K562 (cell line): ENCODE data around the gene ZNF541. TPM values are rescaled to one million over a fixed set of nuclear protein-coding genes. Genes with fewer than 3 reads are reported as not detected.

ENCODE experiments used
- ATAC-seq: fragments of 200-7000 bp; cut with Tn5 transposase; 3 replicates; pipeline ENCODE4 v1.9.1; 2020; ENCODE audit warnings: moderate library complexity
- BruUV-seq: library from RNA; stranded (reverse); fragments of 400-500 nt; replicated peaks from 2 replicates; lab custom pipeline; 2021; lab: Mats Ljungman, UMichigan
- CTCF ChIA-PET: fragments of 300-600 bp; formaldehyde crosslinking; extraction: SDS; loops from one replicate; lab custom pipeline; 2021; ENCODE audit warnings: low intra/inter-chr PET ratio; lab: Yijun Ruan, JAX
- POLR2A ChIA-PET: fragments of 300-600, 350-650 bp; sonication (Branson Sonifier 250); formaldehyde crosslinking; extraction: SDS; loops from one replicate; lab custom pipeline; 2021; ENCODE audit warnings: antibody characterized with exemption, inconsistent platforms; lab: Yijun Ruan, JAX
- DNase-seq, 4 experiments: peaks; one replicate each; pipeline versions ENCODE4 v3.0.0 to v3.0.0-alpha.2; 2011 to 2018; ENCODE audit warnings: low spot score in 3 of 4, mixed read lengths in 3 of 4; ENCODE audit errors: extremely low read depth in 1 of 4
- FAIRE-seq: peaks from 2 replicates; lab custom pipeline; 2011; peaks lifted over from hg19 to GRCh38; lab: Jason Lieb, UNC
- H2AFZ ChIP-seq: 2 replicates; pipeline ENCODE4 v1.6.0; 2011; ENCODE audit warnings: low read depth, low read length, control low read depth, inconsistent platforms
- H3K27ac ChIP-seq: fragments of 200-600 bp; 3 replicates; pipeline ENCODE4 v1.8.0; 2011; ENCODE audit warnings: low read depth, mild to moderate bottlenecking, control low read depth, inconsistent platforms, low read length, moderate library complexity, mixed read lengths; ENCODE audit errors: extremely low read depth
- H3K27me3 ChIP-seq, 2 experiments: fragments of 300-600 bp in 1 of 2; 2 replicates in 1 of 2; 3 replicates in 1 of 2; pipeline versions ENCODE4 v1.6.0 to v1.8.0; 2011; ENCODE audit warnings: inconsistent platforms in 2 of 2, low read length in 2 of 2, mild to moderate bottlenecking in 1 of 2, mixed read lengths in 1 of 2, moderate library complexity in 1 of 2; ENCODE audit not compliant: control insufficient read depth in 2 of 2, insufficient read depth in 2 of 2
- H3K36me3 ChIP-seq: fragments of 300-600 bp; 3 replicates; pipeline ENCODE4 v1.8.0; 2011; ENCODE audit warnings: mild to moderate bottlenecking, low read length, inconsistent platforms; ENCODE audit not compliant: control insufficient read depth, insufficient read depth
- H3K4me1 ChIP-seq, 2 experiments: fragments of 200-600 bp in 1 of 2; replicated peaks in 1 of 2; 2 replicates in 1 of 2; 3 replicates in 1 of 2; pipeline versions ENCODE4 v1.5.1 to v1.8.0; 2011; ENCODE audit warnings: inconsistent platforms in 2 of 2, low read length in 2 of 2, mild to moderate bottlenecking in 1 of 2, mixed read lengths in 1 of 2, moderate library complexity in 1 of 2; ENCODE audit not compliant: control insufficient read depth in 2 of 2, insufficient read depth in 2 of 2
- H3K4me2 ChIP-seq: 2 replicates; pipeline ENCODE4 v1.6.1; 2011; ENCODE audit warnings: low read length, control low read depth, inconsistent platforms, mixed read lengths; ENCODE audit not compliant: insufficient read depth
- H3K4me3 ChIP-seq: fragments of 200-600 bp; sonication (generic), shearing (Covaris generic); 2 replicates; pipeline ENCODE4 v1.5.1; 2016; ENCODE audit warnings: control low read depth, inconsistent platforms
- H3K79me2 ChIP-seq: fragments of 200-600 bp; 3 replicates; pipeline ENCODE4 v1.8.0; 2011; ENCODE audit warnings: low read length, inconsistent platforms; ENCODE audit not compliant: control insufficient read depth, insufficient read depth
- H3K9ac ChIP-seq, 2 experiments: 2 replicates each; pipeline versions ENCODE4 v1.6.0 to v1.6.1; 2011; ENCODE audit warnings: low read depth in 2 of 2, low read length in 2 of 2, control low read depth in 1 of 2, inconsistent platforms in 1 of 2, mild to moderate bottlenecking in 1 of 2, mixed read lengths in 1 of 2; ENCODE audit not compliant: insufficient read depth in 1 of 2
- H3K9me1 ChIP-seq: one replicate; pipeline ENCODE4 v1.6.0; 2011; ENCODE audit warnings: inconsistent platforms, mild to moderate bottlenecking, low read length, moderate library complexity; ENCODE audit not compliant: control insufficient read depth, insufficient read depth
- H3K9me3 ChIP-seq: replicated peaks from 2 replicates; pipeline ENCODE4 v1.5.1; 2011; ENCODE audit warnings: low read depth, low read length, inconsistent platforms; ENCODE audit not compliant: control insufficient read depth, insufficient read depth
- H4K20me1 ChIP-seq: replicated peaks from 2 replicates; pipeline ENCODE4 v1.6.1; 2011; ENCODE audit warnings: low read length, inconsistent platforms, mixed read lengths; ENCODE audit not compliant: control insufficient read depth, insufficient read depth
- EP400 ChIP-seq: fragments of 450-650 bp; IDR thresholded peaks from 2 replicates; pipeline ENCODE4 v1.6.1; 2017; ENCODE audit warnings: antibody characterized with exemption, mild to moderate bottlenecking, moderate library complexity
- YY1 ChIP-seq, 3 experiments: IDR thresholded peaks; 2 replicates each; pipeline ENCODE4 v1.6.1; 2011; ENCODE audit warnings: low read length in 2 of 3, mild to moderate bottlenecking in 2 of 3, moderate library complexity in 2 of 3, borderline replicate concordance in 1 of 3, control low read depth in 1 of 3, low read depth in 1 of 3; ENCODE audit not compliant: insufficient read depth in 3 of 3, insufficient replicate concordance in 2 of 3, control insufficient read depth in 1 of 3, insufficient read length in 1 of 3; ENCODE audit errors: extremely low read depth in 1 of 3
- ZBTB40 ChIP-seq, 2 experiments: fragments of 450-650 bp in 1 of 2; sonication (generic) in 1 of 2; formaldehyde crosslinking in 1 of 2; IDR thresholded peaks; 2 replicates each; pipeline versions ENCODE4 v1.7.1 to v1.9.0; 2016 to 2022; ENCODE audit warnings: inconsistent platforms in 1 of 2, mild to moderate bottlenecking in 1 of 2, missing genetic modification reagents in 1 of 2
- WGBS: fragments of 100-300 bp; shearing (Covaris generic); methylation state at CpG from one replicate; pipeline ENCODE4 v1.1.6; 2016; ENCODE audit warnings: low coverage, mixed read lengths; ENCODE audit not compliant: insufficient coverage; ENCODE audit errors: missing lambda C conversion rate; 5-methylcytosine and 5-hydroxymethylcytosine counted together
- in situ Hi-C: fragments of 300-500 bp; cut with MboI; formaldehyde crosslinking; loops from 4 replicates; pipeline ENCODE4 v1.15.0; 2018; ENCODE audit warnings: inconsistent platforms, mixed read lengths
- intact Hi-C: fragments of 100-400 bp; cut with micrococcal nuclease; formaldehyde crosslinking; loops from 2 replicates; pipeline ENCODE4 v1.14.2; 2022
- polyA plus RNA-seq, 8 experiments: library from polyadenylated mRNA; depleted of rRNA in 4 of 8; stranded (reverse) in 5 of 8; unstranded in 3 of 8; fragments of >200 nt; fragmentation: Nextera tagmentation in 2 of 8; fragmentation: Illumina TruSeq in 1 of 8; extraction: Ambion mirVana in 2 of 8; extraction: Trizol in 1 of 8; gene quantifications; 2 replicates each; pipeline versions ENCODE4 v1.2.1 to v1.2.3, GENCODE V29; 2011 to 2014; ENCODE audit warnings: inconsistent platforms in 1 of 8, missing spikeins in 1 of 8
- total RNA-seq, 7 experiments: library from RNA; depleted of rRNA in 6 of 7; stranded (reverse); fragments of >200 nt in 6 of 7; fragmentation: Illumina TruSeq in 2 of 7; extraction: Trizol in 2 of 7; gene quantifications; 2 replicates each; pipeline versions ENCODE4 v1.2.1 to v1.2.3, GENCODE V29; 2011 to 2021; ENCODE audit warnings: low replicate concordance in 1 of 7
- TF ChIP-seq, protein P1 (sequence below): fragments of 250-450 bp; sonication (Bioruptor Pico); IDR thresholded peaks from 2 replicates; pipeline ENCODE4 v1.9.0; 2021; ENCODE audit warnings: mild to moderate bottlenecking, inconsistent platforms
- TF ChIP-seq, protein P2 (sequence below): fragments of 250-450 bp; sonication (Bioruptor Pico); IDR thresholded peaks from 2 replicates; pipeline ENCODE4 v1.9.0; 2021; ENCODE audit warnings: mild to moderate bottlenecking

Gene ZNF541
- total and polyA plus RNA-seq, 9 of the 15 experiments (the other 6 are each of a cell fraction or from before 2014, with no cell fraction given): 0.04 to 0.11 (median 0.05) TPM; not detected in 1

DNA sequence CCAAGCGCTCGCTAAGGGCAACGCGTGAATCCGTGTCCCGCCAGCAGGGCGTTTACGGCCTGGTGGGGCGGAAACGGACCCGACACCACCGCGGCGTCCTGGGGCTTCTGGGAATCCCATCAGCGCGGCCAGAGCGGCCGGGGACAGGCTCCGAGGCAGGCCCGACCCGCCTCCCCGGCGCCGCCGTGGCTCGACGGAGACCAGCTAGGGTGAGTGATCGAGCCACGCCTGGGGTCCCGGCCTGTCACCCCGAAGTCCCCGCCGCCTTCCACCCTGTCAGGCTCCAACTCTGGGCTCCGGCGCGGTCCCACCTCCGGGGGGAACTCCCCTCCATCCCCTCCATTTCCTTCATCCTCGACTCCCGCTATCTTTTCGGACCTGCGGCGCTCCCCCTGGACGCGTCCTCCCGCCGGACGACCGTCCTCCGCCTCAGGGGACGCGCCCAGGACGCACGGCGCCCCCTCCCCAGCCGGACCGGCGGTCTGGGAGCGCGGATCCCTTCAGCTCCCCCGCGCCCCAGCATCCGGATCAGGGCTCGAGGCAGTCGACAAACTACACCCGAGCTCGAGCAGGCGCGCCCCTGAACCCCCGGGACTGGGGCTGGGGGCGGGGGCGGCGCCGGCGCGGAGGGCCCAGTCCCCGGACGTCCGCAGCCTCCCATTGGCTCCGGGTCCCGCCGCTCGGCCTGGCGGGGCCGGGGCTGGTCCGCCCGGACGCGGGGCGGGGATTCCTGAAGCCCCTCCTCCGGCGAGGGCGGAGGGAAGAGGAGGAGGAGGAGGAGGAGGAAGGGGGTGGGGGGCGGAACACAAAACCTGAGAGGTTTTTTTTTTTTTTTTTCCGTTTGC, 35.3 kb upstream of the ZNF541 start:
- Histone ChIP-seq H4K20me1 (peaks cover 15% of the 10 kb centered on the region; the same call in 1 of the 2 replicates), H3K9me1 (no peaks in the 10 kb centered on the region), H3K4me3 (peak overlapping the region; percentile 100), H3K4me1 (peaks cover 8 to 30% of the 10 kb centered on the region in 2 experiments; a peak in 4 of 5 replicates), H3K4me2 (peak overlapping the region; percentile 93), H2AFZ (peak overlapping the region; percentile 92), H3K9ac (peak overlapping the region; percentile 82 to 94), H3K27me3 (no peaks in the 10 kb centered on the region), H3K27ac (peak overlapping the region; percentile 89), H3K36me3 (no peaks in the 10 kb centered on the region; the same call in 2 of the 3 replicates), H3K9me3 (no peaks in the 10 kb centered on the region), H3K79me2 (peaks cover 48% of the 10 kb centered on the region)
- ATAC-seq (peak; percentile 95), DNase-seq (peak; percentile 93 to 98 (median 96)), FAIRE-seq (peak; percentile 85)
- under 1% methylated on average over 63 of the region's 94 CpGs for WGBS
- intact Hi-C loops (loop anchor here (10.0 kb wide), 1 partner anchor 163 kb away; no protein-coding TSS in a partner anchor), in situ Hi-C loops (no loop called here)
- TSS peak; percentile 89 for BruUV-seq
- POLR2A ChIA-PET: interaction anchor here (0.6 to 1.0 kb wide), 3 partner anchors 59 to 132 kb away, joined by 3 read pairs; no protein-coding TSS in a partner anchor
- CTCF ChIA-PET: interaction anchor here (0.6 to 0.7 kb wide), 2 partner anchors 105 to 172 kb away, joined by 3 to 5 read pairs; partner anchors contain the start of gene EHD2
- peak; percentile 63; the same call in 1 of the 2 replicates for TF ChIP-seq EP400
- TF ChIP-seq YY1 (IDR thresholded peaks at IDR 0.05; ENCODE audit: borderline replicate concordance in 1 of 3, control insufficient read depth in 1 of 3, extremely low read depth in 1 of 3, insufficient read depth in 3 of 3, insufficient read length in 1 of 3, insufficient replicate concordance in 2 of 3, low read depth in 1 of 3, low read length in 2 of 3): peak in 2 of 3 experiments; percentile 55 to 69
- TF ChIP-seq ZBTB40 (IDR thresholded peaks at IDR 0.05): peak; percentile 27; the same call in 1 of the 2 replicates
- TF ChIP-seq ZBTB40 (CRISPR knock-in tag; IDR thresholded peaks at IDR 0.05): no peak
- TF ChIP-seq, protein P1, sequence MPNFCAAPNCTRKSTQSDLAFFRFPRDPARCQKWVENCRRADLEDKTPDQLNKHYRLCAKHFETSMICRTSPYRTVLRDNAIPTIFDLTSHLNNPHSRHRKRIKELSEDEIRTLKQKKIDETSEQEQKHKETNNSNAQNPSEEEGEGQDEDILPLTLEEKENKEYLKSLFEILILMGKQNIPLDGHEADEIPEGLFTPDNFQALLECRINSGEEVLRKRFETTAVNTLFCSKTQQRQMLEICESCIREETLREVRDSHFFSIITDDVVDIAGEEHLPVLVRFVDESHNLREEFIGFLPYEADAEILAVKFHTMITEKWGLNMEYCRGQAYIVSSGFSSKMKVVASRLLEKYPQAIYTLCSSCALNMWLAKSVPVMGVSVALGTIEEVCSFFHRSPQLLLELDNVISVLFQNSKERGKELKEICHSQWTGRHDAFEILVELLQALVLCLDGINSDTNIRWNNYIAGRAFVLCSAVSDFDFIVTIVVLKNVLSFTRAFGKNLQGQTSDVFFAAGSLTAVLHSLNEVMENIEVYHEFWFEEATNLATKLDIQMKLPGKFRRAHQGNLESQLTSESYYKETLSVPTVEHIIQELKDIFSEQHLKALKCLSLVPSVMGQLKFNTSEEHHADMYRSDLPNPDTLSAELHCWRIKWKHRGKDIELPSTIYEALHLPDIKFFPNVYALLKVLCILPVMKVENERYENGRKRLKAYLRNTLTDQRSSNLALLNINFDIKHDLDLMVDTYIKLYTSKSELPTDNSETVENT (CRISPR knock-in tag): peak; percentile 65; the same call in 1 of the 2 replicates
- TF ChIP-seq, protein P2, sequence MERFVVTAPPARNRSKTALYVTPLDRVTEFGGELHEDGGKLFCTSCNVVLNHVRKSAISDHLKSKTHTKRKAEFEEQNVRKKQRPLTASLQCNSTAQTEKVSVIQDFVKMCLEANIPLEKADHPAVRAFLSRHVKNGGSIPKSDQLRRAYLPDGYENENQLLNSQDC (CRISPR knock-in tag): no peak
